NCI-H345 treated with DMSO at 0.1 percent for 48 hours (cell line): Measurements from ENCODE around the gene HNF1B.

Experiments
- DNase-seq: peaks from one replicate; lab custom pipeline; 2025; ENCODE audit not compliant: unreplicated experiment; lab: John Stamatoyannopoulos, UW

HNF1B gene

GRCh38 chr17:37676115-37676925 lies 68.5 kb downstream of the HNF1B start:
- no peak for DNase-seq

- DNase-seq, result no peak
Measured at GRCh38 chr17:37674511-37674910, 70.3 kb downstream of the HNF1B start.

GRCh38 chr17:37673386-37673785 lies 71.5 kb downstream of the HNF1B start:
- DNase-seq, result no peak

- no peak for DNase-seq
Measured at GRCh38 chr17:37672548-37673078, 72.2 kb downstream of the HNF1B start.

GRCh38 chr17:37671824-37672547 lies 72.9 kb downstream of the HNF1B start:
- DNase-seq, result peak; percentile 75

- peak; percentile 75 for DNase-seq
Measured at GRCh38 chr17:37671028-37671823, 73.6 kb downstream of the HNF1B start.

- DNase-seq, result no peak
Measured at GRCh38 chr17:37667039-37667438, 77.8 kb downstream of the HNF1B start.

- no peak for DNase-seq
Measured at GRCh38 chr17:37664214-37664613, 80.6 kb downstream of the HNF1B start.

- no peak for DNase-seq
Measured at GRCh38 chr17:37662353-37662752, 82.5 kb downstream of the HNF1B start.

GRCh38 chr17:37661400-37662014 lies 83.4 kb downstream of the HNF1B start:
- no peak for DNase-seq

GRCh38 chr17:37659925-37660324 lies 84.9 kb downstream of the HNF1B start:
- no peak for DNase-seq

GRCh38 chr17:37657202-37657601 lies 87.7 kb downstream of the HNF1B start:
- no peak for DNase-seq

- DNase-seq, result no peak
Measured at GRCh38 chr17:37651849-37652248, 93.0 kb downstream of the HNF1B start.

- DNase-seq, result no peak
Measured at GRCh38 chr17:37650419-37651003, 94.3 kb downstream of the HNF1B start.

GRCh38 chr17:37648555-37648954 lies 96.3 kb downstream of the HNF1B start:
- DNase-seq, result no peak

- DNase-seq, result no peak
Measured at GRCh38 chr17:37647856-37648255, 97.0 kb downstream of the HNF1B start.

- DNase-seq, result no peak
Measured at GRCh38 chr17:37643869-37644268, 101.0 kb downstream of the HNF1B start.

- peak; percentile 87 for DNase-seq
Measured at GRCh38 chr17:37643118-37643766, 101.6 kb downstream of the HNF1B start, which contains the start of gene DDX52. TSS of gene DDX52 (minus strand) at chr17:37643446. CDS start at chr17:37643420, 26 bp downstream.

GRCh38 chr17:37642681-37643080 lies 102.2 kb downstream of the HNF1B start:
- DNase-seq, result peak; percentile 12

- DNase-seq, result no peak
Measured at GRCh38 chr17:37640015-37640414, 104.8 kb downstream of the HNF1B start.
